K562 (cell line): ENCODE results near the gene CDC42SE2. TPM values are rescaled to one million over a fixed set of nuclear protein-coding genes. Genes with fewer than 3 reads are reported as not detected.
A peak's percentile ranks its signal among the peaks of the same experiment; 100 is the strongest.

Experiments used
- BRD9 ChIP-seq: fragments of 450-650 bp; IDR thresholded peaks from 2 replicates; pipeline ENCODE4 v1.6.1; 2018; ENCODE audit warnings: low read depth; ENCODE audit not compliant: partially characterized antibody
- CBFA2T2 ChIP-seq: fragments of 450-650 bp; conservative IDR thresholded peaks from 2 replicates; pipeline ENCODE4 v1.6.1; 2017; ENCODE audit warnings: mild to moderate bottlenecking
- CBFA2T3 ChIP-seq: fragments of 450-650 bp; IDR thresholded peaks from 2 replicates; pipeline ENCODE4 v1.6.1; 2017
- CBX8 ChIP-seq: fragments of 200-600 bp; sonication (generic); IDR thresholded peaks from 2 replicates; pipeline ENCODE4 v1.6.1; 2012; ENCODE audit warnings: borderline replicate concordance, mixed run types, low read depth, mild to moderate bottlenecking, moderate library complexity, mixed read lengths, low read length, control low read depth, inconsistent platforms; ENCODE audit not compliant: poor library complexity, severe bottlenecking; ENCODE audit errors: extremely low read depth
- CREBBP ChIP-seq: IDR thresholded peaks from one replicate; pipeline ENCODE4 v1.6.1; 2012; ENCODE audit warnings: low read depth, mild to moderate bottlenecking, control low read depth, inconsistent platforms, low read length
- ELF4 ChIP-seq: fragments of 450-650 bp; formaldehyde crosslinking; IDR thresholded peaks from 2 replicates; pipeline ENCODE4 v1.4.0; 2022; ENCODE audit warnings: missing genetic modification characterization
- ESRRA ChIP-seq: fragments of 450-650 bp; IDR thresholded peaks from 2 replicates; pipeline ENCODE4 v1.6.1; 2014; ENCODE audit warnings: low read depth, mild to moderate bottlenecking, moderate library complexity, borderline replicate concordance
- ETS2 ChIP-seq: IDR thresholded peaks from 2 replicates; pipeline ENCODE4 v1.6.1; 2016; ENCODE audit warnings: borderline replicate concordance, missing genetic modification characterization, mild to moderate bottlenecking, moderate library complexity, missing compliant biosample characterization; ENCODE audit not compliant: poor library complexity, severe bottlenecking
- EZH2 ChIP-seq: IDR thresholded peaks from 2 replicates; pipeline ENCODE4 v1.6.1; 2012; ENCODE audit warnings: low read depth, mild to moderate bottlenecking, inconsistent platforms, low read length, borderline replicate concordance
- HMG20A ChIP-seq: fragments of 450-650 bp; formaldehyde crosslinking; conservative IDR thresholded peaks from 2 replicates; pipeline ENCODE4 v1.4.0; 2020; ENCODE audit warnings: mild to moderate bottlenecking, mixed read lengths
- KAT8 ChIP-seq: fragments of 450-650 bp; IDR thresholded peaks from 2 replicates; pipeline ENCODE4 v1.6.1; 2016; ENCODE audit warnings: low read depth, mild to moderate bottlenecking
- KLF16 ChIP-seq: IDR thresholded peaks from 2 replicates; pipeline ENCODE4 v1.6.1; 2016; ENCODE audit warnings: antibody characterized with exemption
- L3MBTL2 ChIP-seq: fragments of 450-650 bp; IDR thresholded peaks from 2 replicates; pipeline ENCODE4 v1.6.1; 2016; ENCODE audit warnings: mild to moderate bottlenecking, moderate library complexity
- NCOA4 ChIP-seq: fragments of 450-650 bp; IDR thresholded peaks from 2 replicates; pipeline ENCODE4 v1.6.1; 2018; ENCODE audit warnings: mild to moderate bottlenecking; ENCODE audit not compliant: partially characterized antibody
- PML ChIP-seq: IDR thresholded peaks from 2 replicates; pipeline ENCODE4 v1.6.1; 2012; ENCODE audit warnings: low read length, inconsistent platforms
- POLR2G ChIP-seq: fragments of 200-400 bp; formaldehyde crosslinking; IDR thresholded peaks from 2 replicates; pipeline ENCODE4 v1.6.1; 2017; ENCODE audit warnings: low read depth, mild to moderate bottlenecking, antibody characterized with exemption, low read length, moderate library complexity
- RB1 ChIP-seq: fragments of 450-650 bp; IDR thresholded peaks from 2 replicates; pipeline ENCODE4 v1.6.1; 2017; ENCODE audit warnings: low read depth, mild to moderate bottlenecking
- RCOR1 ChIP-seq, 2 experiments: IDR thresholded peaks; 2 replicates each; pipeline ENCODE4 v1.6.1; 2012; ENCODE audit warnings: low read depth in 2 of 2, low read length in 2 of 2, borderline replicate concordance in 1 of 2, improper control_type of control experiment in 1 of 2
- RFX7 ChIP-seq: fragments of 250-450 bp; sonication (Bioruptor Pico); IDR thresholded peaks from 2 replicates; pipeline ENCODE4 v1.5.1; 2021; ENCODE audit warnings: mild to moderate bottlenecking
- RNF2 ChIP-seq: sonication (generic); IDR thresholded peaks from 2 replicates; pipeline ENCODE4 v1.6.1; 2016
- SAFB ChIP-seq: fragments of 200-400 bp; formaldehyde crosslinking; IDR thresholded peaks from 2 replicates; pipeline ENCODE4 v1.6.1; 2017; ENCODE audit warnings: low read depth, low read length, borderline replicate concordance
- SMARCE1 ChIP-seq: fragments of 450-650 bp; IDR thresholded peaks from 2 replicates; pipeline ENCODE4 v1.7.1; 2016; ENCODE audit warnings: mild to moderate bottlenecking
- TAL1 ChIP-seq: fragments of 450-650 bp; IDR thresholded peaks from 2 replicates; pipeline ENCODE4 v1.6.1; 2016; ENCODE audit warnings: mild to moderate bottlenecking
- TEAD4 ChIP-seq, 2 experiments: sonication (generic) in 1 of 2; formaldehyde crosslinking in 1 of 2; IDR thresholded peaks; 2 replicates each; pipeline versions ENCODE4 v1.6.1 to v1.8.0; 2012 to 2022; ENCODE audit warnings: borderline replicate concordance in 1 of 2, inconsistent platforms in 1 of 2, low read length in 1 of 2, mild to moderate bottlenecking in 1 of 2, missing genetic modification reagents in 1 of 2
- U2AF2 ChIP-seq: fragments of 200-400 bp; formaldehyde crosslinking; optimal IDR thresholded peaks from 2 replicates; pipeline ENCODE3; 2017; ENCODE audit warnings: low read depth, mild to moderate bottlenecking, low read length
- ZNF212 ChIP-seq: fragments of 450-650 bp; formaldehyde crosslinking; IDR thresholded peaks from 2 replicates; pipeline ENCODE4 v1.4.0; 2020; ENCODE audit warnings: mild to moderate bottlenecking
- ZNF24 ChIP-seq: fragments of 450-650 bp; IDR thresholded peaks from 2 replicates; pipeline ENCODE4 v1.6.1; 2016
- ZNF57 ChIP-seq: fragments of 450-650 bp; formaldehyde crosslinking; IDR thresholded peaks from 2 replicates; pipeline ENCODE4 v1.4.0; 2020; ENCODE audit warnings: mild to moderate bottlenecking, moderate library complexity
- ZNF589 ChIP-seq: fragments of 200-800 bp; sonication (Bioruptor generic); IDR thresholded peaks from 2 replicates; pipeline ENCODE4 v1.6.1; 2016; ENCODE audit warnings: low read depth, missing genetic modification characterization, missing compliant biosample characterization
- polyA plus RNA-seq, 8 experiments: library from polyadenylated mRNA; depleted of rRNA in 4 of 8; stranded (reverse) in 5 of 8; unstranded in 3 of 8; fragments of >200 nt; fragmentation: Nextera tagmentation in 2 of 8; fragmentation: Illumina TruSeq in 1 of 8; extraction: Ambion mirVana in 2 of 8; extraction: Trizol in 1 of 8; gene quantifications; 2 replicates each; pipeline versions ENCODE4 v1.2.1 to v1.2.3, GENCODE V29; 2011 to 2014; ENCODE audit warnings: inconsistent platforms in 1 of 8, missing spikeins in 1 of 8
- total RNA-seq, 7 experiments: library from RNA; depleted of rRNA in 6 of 7; stranded (reverse); fragments of >200 nt in 6 of 7; fragmentation: Illumina TruSeq in 2 of 7; extraction: Trizol in 2 of 7; gene quantifications; 2 replicates each; pipeline versions ENCODE4 v1.2.1 to v1.2.3, GENCODE V29; 2011 to 2021; ENCODE audit warnings: low replicate concordance in 1 of 7
- TF ChIP-seq, protein P1 (sequence below): conservative IDR thresholded peaks from 2 replicates; pipeline ENCODE4 v1.6.1; 2011; ENCODE audit warnings: low read depth, mild to moderate bottlenecking, low read length; ENCODE audit not compliant: control insufficient read depth
- TF ChIP-seq, protein P2 (sequence below): fragments of 450-650 bp; IDR thresholded peaks from one replicate; pipeline ENCODE4 v1.6.1; 2018; ENCODE audit warnings: mild to moderate bottlenecking, moderate library complexity; ENCODE audit not compliant: partially characterized antibody

The CDC42SE2 gene
- total and polyA plus RNA-seq, 9 of the 15 experiments (the other 6 are each of a cell fraction or from before 2014, with no cell fraction given), result 24.8 to 44.3 (median 32.7) TPM

DNA sequence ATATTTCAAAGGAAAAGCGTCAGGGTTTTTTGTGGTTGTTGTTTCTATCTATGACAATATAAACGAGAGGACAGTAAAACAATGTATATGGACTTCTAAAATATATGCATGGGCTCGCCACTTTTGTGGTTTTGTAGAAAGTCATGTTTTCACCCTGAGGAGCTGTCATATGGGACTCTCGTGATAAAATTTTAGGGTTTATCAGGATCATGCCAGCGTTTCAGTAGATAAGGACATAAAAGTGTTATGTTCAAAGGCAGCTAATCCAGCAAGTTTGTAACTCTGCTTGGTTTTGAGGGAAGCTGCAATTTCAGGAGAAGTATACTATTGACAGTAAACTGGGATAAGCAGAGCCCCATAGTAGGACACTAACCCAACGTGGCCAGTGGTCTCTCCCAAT, 120.3 kb downstream of the CDC42SE2 start (continued):
- TF ChIP-seq, protein P1, sequence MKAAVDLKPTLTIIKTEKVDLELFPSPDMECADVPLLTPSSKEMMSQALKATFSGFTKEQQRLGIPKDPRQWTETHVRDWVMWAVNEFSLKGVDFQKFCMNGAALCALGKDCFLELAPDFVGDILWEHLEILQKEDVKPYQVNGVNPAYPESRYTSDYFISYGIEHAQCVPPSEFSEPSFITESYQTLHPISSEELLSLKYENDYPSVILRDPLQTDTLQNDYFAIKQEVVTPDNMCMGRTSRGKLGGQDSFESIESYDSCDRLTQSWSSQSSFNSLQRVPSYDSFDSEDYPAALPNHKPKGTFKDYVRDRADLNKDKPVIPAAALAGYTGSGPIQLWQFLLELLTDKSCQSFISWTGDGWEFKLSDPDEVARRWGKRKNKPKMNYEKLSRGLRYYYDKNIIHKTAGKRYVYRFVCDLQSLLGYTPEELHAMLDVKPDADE, result no peak
- peak; percentile 71 for TF ChIP-seq TEAD4 (IDR thresholded peaks at IDR 0.05; ENCODE audit: low read length)
- TF ChIP-seq TEAD4 (CRISPR knock-in tag; IDR thresholded peaks at IDR 0.05; ENCODE audit: borderline replicate concordance), result no peak
- TF ChIP-seq ETS2 (tag), result no peak
- no peak for TF ChIP-seq EZH2
- no peak for TF ChIP-seq RFX7 (CRISPR knock-in tag)
- no peak for TF ChIP-seq L3MBTL2
- peak; percentile 56 for TF ChIP-seq TAL1
- TF ChIP-seq ZNF589, result 0 out of 2 replicates have a peak, but pooled peaks have one; percentile 13
- TF ChIP-seq U2AF2, result no peak
- TF ChIP-seq ZNF212 (CRISPR knock-in tag), result no peak
- no peak for TF ChIP-seq KLF16
- no peak for TF ChIP-seq BRD9
- TF ChIP-seq KAT8, result no peak
- no peak for TF ChIP-seq ELF4 (CRISPR knock-in tag)
- no peak for TF ChIP-seq HMG20A (CRISPR knock-in tag)
- TF ChIP-seq POLR2G, result no peak
- TF ChIP-seq SMARCE1, result no peak; the same call in 1 of the 2 replicates
- peak; percentile 45; the same call in 1 of the 2 replicates for TF ChIP-seq ESRRA
- 0 out of 2 replicates have a peak, but pooled peaks have one; percentile 15 for TF ChIP-seq CBFA2T2
- TF ChIP-seq RB1, result no peak
- TF ChIP-seq, protein P2, sequence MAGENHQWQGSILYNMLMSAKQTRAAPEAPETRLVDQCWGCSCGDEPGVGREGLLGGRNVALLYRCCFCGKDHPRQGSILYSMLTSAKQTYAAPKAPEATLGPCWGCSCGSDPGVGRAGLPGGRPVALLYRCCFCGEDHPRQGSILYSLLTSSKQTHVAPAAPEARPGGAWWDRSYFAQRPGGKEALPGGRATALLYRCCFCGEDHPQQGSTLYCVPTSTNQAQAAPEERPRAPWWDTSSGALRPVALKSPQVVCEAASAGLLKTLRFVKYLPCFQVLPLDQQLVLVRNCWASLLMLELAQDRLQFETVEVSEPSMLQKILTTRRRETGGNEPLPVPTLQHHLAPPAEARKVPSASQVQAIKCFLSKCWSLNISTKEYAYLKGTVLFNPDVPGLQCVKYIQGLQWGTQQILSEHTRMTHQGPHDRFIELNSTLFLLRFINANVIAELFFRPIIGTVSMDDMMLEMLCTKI, result no peak
- TF ChIP-seq CREBBP, result no peak
- no peak for TF ChIP-seq ZNF57 (CRISPR knock-in tag)
- TF ChIP-seq CBX8, result no peak
- TF ChIP-seq SAFB, result no peak
- TF ChIP-seq PML, result no peak
- TF ChIP-seq CBFA2T3, result peak; percentile 64
- no peak for TF ChIP-seq ZNF24
- TF ChIP-seq RCOR1 (IDR thresholded peaks at IDR 0.05; ENCODE audit: borderline replicate concordance in 1 of 2, low read depth in 2 of 2, low read length in 2 of 2), result peak in 1 of 2 experiments; percentile 26; a peak in 1 of 4 replicates
- no peak for TF ChIP-seq RNF2
- no peak for TF ChIP-seq NCOA4
